K562 (cell line): ENCODE measurements around the gene ZG16B. TPM values are rescaled to one million over a fixed set of nuclear protein-coding genes. Genes with fewer than 3 reads are reported as not detected.

Experiments used
- ATAC-seq: fragments of 200-7000 bp; cut with Tn5 transposase; 3 replicates; pipeline ENCODE4 v1.9.1; 2020; ENCODE audit warnings: moderate library complexity
- BruUV-seq: library from RNA; stranded (reverse); fragments of 400-500 nt; replicated peaks from 2 replicates; lab custom pipeline; 2021; lab: Mats Ljungman, UMichigan
- CTCF ChIA-PET: fragments of 300-600 bp; formaldehyde crosslinking; extraction: SDS; loops from one replicate; lab custom pipeline; 2021; ENCODE audit warnings: low intra/inter-chr PET ratio; lab: Yijun Ruan, JAX
- POLR2A ChIA-PET: fragments of 300-600, 350-650 bp; sonication (Branson Sonifier 250); formaldehyde crosslinking; extraction: SDS; loops from one replicate; lab custom pipeline; 2021; ENCODE audit warnings: antibody characterized with exemption, inconsistent platforms; lab: Yijun Ruan, JAX
- DNase-seq, 4 experiments: peaks; one replicate each; pipeline versions ENCODE4 v3.0.0 to v3.0.0-alpha.2; 2011 to 2018; ENCODE audit warnings: low spot score in 3 of 4, mixed read lengths in 3 of 4; ENCODE audit errors: extremely low read depth in 1 of 4
- FAIRE-seq: peaks from 2 replicates; lab custom pipeline; 2011; peaks lifted over from hg19 to GRCh38; lab: Jason Lieb, UNC
- H2AFZ ChIP-seq: 2 replicates; pipeline ENCODE4 v1.6.0; 2011; ENCODE audit warnings: low read depth, low read length, control low read depth, inconsistent platforms
- H3K27ac ChIP-seq: fragments of 200-600 bp; 3 replicates; pipeline ENCODE4 v1.8.0; 2011; ENCODE audit warnings: low read depth, mild to moderate bottlenecking, control low read depth, inconsistent platforms, low read length, moderate library complexity, mixed read lengths; ENCODE audit errors: extremely low read depth
- H3K27me3 ChIP-seq, 2 experiments: fragments of 300-600 bp in 1 of 2; 2 replicates in 1 of 2; 3 replicates in 1 of 2; pipeline versions ENCODE4 v1.6.0 to v1.8.0; 2011; ENCODE audit warnings: inconsistent platforms in 2 of 2, low read length in 2 of 2, mild to moderate bottlenecking in 1 of 2, mixed read lengths in 1 of 2, moderate library complexity in 1 of 2; ENCODE audit not compliant: control insufficient read depth in 2 of 2, insufficient read depth in 2 of 2
- H3K36me3 ChIP-seq: fragments of 300-600 bp; 3 replicates; pipeline ENCODE4 v1.8.0; 2011; ENCODE audit warnings: mild to moderate bottlenecking, low read length, inconsistent platforms; ENCODE audit not compliant: control insufficient read depth, insufficient read depth
- H3K4me1 ChIP-seq, 2 experiments: fragments of 200-600 bp in 1 of 2; replicated peaks in 1 of 2; 2 replicates in 1 of 2; 3 replicates in 1 of 2; pipeline versions ENCODE4 v1.5.1 to v1.8.0; 2011; ENCODE audit warnings: inconsistent platforms in 2 of 2, low read length in 2 of 2, mild to moderate bottlenecking in 1 of 2, mixed read lengths in 1 of 2, moderate library complexity in 1 of 2; ENCODE audit not compliant: control insufficient read depth in 2 of 2, insufficient read depth in 2 of 2
- H3K4me2 ChIP-seq: 2 replicates; pipeline ENCODE4 v1.6.1; 2011; ENCODE audit warnings: low read length, control low read depth, inconsistent platforms, mixed read lengths; ENCODE audit not compliant: insufficient read depth
- H3K4me3 ChIP-seq: fragments of 200-600 bp; sonication (generic), shearing (Covaris generic); 2 replicates; pipeline ENCODE4 v1.5.1; 2016; ENCODE audit warnings: control low read depth, inconsistent platforms
- H3K79me2 ChIP-seq: fragments of 200-600 bp; 3 replicates; pipeline ENCODE4 v1.8.0; 2011; ENCODE audit warnings: low read length, inconsistent platforms; ENCODE audit not compliant: control insufficient read depth, insufficient read depth
- H3K9ac ChIP-seq, 2 experiments: 2 replicates each; pipeline versions ENCODE4 v1.6.0 to v1.6.1; 2011; ENCODE audit warnings: low read depth in 2 of 2, low read length in 2 of 2, control low read depth in 1 of 2, inconsistent platforms in 1 of 2, mild to moderate bottlenecking in 1 of 2, mixed read lengths in 1 of 2; ENCODE audit not compliant: insufficient read depth in 1 of 2
- H3K9me1 ChIP-seq: one replicate; pipeline ENCODE4 v1.6.0; 2011; ENCODE audit warnings: inconsistent platforms, mild to moderate bottlenecking, low read length, moderate library complexity; ENCODE audit not compliant: control insufficient read depth, insufficient read depth
- H3K9me3 ChIP-seq: replicated peaks from 2 replicates; pipeline ENCODE4 v1.5.1; 2011; ENCODE audit warnings: low read depth, low read length, inconsistent platforms; ENCODE audit not compliant: control insufficient read depth, insufficient read depth
- H4K20me1 ChIP-seq: replicated peaks from 2 replicates; pipeline ENCODE4 v1.6.1; 2011; ENCODE audit warnings: low read length, inconsistent platforms, mixed read lengths; ENCODE audit not compliant: control insufficient read depth, insufficient read depth
- EGR1 ChIP-seq: fragments of 450-650 bp; conservative IDR thresholded peaks from 2 replicates; pipeline ENCODE4 v1.6.1; 2017; ENCODE audit warnings: mild to moderate bottlenecking
- HIVEP1 ChIP-seq: fragments of 250-450 bp; sonication (Bioruptor Pico); IDR thresholded peaks from 2 replicates; pipeline ENCODE4 v1.4.0; 2020; ENCODE audit warnings: mild to moderate bottlenecking
- JUN ChIP-seq, 2 experiments: sonication (generic) in 1 of 2; formaldehyde crosslinking in 1 of 2; IDR thresholded peaks; 2 replicates each; pipeline versions ENCODE4 v1.6.1 to v1.8.0; 2012 to 2022; ENCODE audit warnings: borderline replicate concordance in 2 of 2, mild to moderate bottlenecking in 2 of 2, improper control_type of control experiment in 1 of 2, low read depth in 1 of 2, low read length in 1 of 2, missing genetic modification reagents in 1 of 2
- MAFG ChIP-seq: fragments of 450-650 bp; conservative IDR thresholded peaks from 2 replicates; pipeline ENCODE4 v1.6.1; 2016; ENCODE audit warnings: missing genetic modification characterization, missing compliant biosample characterization
- SP2 ChIP-seq: IDR thresholded peaks from 2 replicates; pipeline ENCODE4 v1.6.1; 2011; ENCODE audit warnings: mild to moderate bottlenecking, low read depth, low read length, moderate library complexity; ENCODE audit not compliant: poor library complexity, severe bottlenecking; ENCODE audit errors: extremely low read depth
- VEZF1 ChIP-seq: fragments of 200-800 bp; sonication (Bioruptor generic); IDR thresholded peaks from 2 replicates; pipeline ENCODE4 v1.6.1; 2017; ENCODE audit warnings: missing genetic modification characterization, missing compliant biosample characterization
- ZNF146 ChIP-seq: IDR thresholded peaks from one replicate; pipeline ENCODE4 v1.6.1; 2018; ENCODE audit warnings: missing compliant biosample characterization; ENCODE audit not compliant: unreplicated experiment
- ZNF24 ChIP-seq: fragments of 450-650 bp; IDR thresholded peaks from 2 replicates; pipeline ENCODE4 v1.6.1; 2016
- ZNF655 ChIP-seq: fragments of 250-450 bp; sonication (Bioruptor Pico); IDR thresholded peaks from 2 replicates; pipeline ENCODE4 v1.5.0; 2021
- WGBS: fragments of 100-300 bp; shearing (Covaris generic); methylation state at CpG from one replicate; pipeline ENCODE4 v1.1.6; 2016; ENCODE audit warnings: low coverage, mixed read lengths; ENCODE audit not compliant: insufficient coverage; ENCODE audit errors: missing lambda C conversion rate; 5-methylcytosine and 5-hydroxymethylcytosine counted together
- in situ Hi-C: fragments of 300-500 bp; cut with MboI; formaldehyde crosslinking; loops from 4 replicates; pipeline ENCODE4 v1.15.0; 2018; ENCODE audit warnings: inconsistent platforms, mixed read lengths
- intact Hi-C: fragments of 100-400 bp; cut with micrococcal nuclease; formaldehyde crosslinking; loops from 2 replicates; pipeline ENCODE4 v1.14.2; 2022
- polyA plus RNA-seq, 8 experiments: library from polyadenylated mRNA; depleted of rRNA in 4 of 8; stranded (reverse) in 5 of 8; unstranded in 3 of 8; fragments of >200 nt; fragmentation: Nextera tagmentation in 2 of 8; fragmentation: Illumina TruSeq in 1 of 8; extraction: Ambion mirVana in 2 of 8; extraction: Trizol in 1 of 8; gene quantifications; 2 replicates each; pipeline versions ENCODE4 v1.2.1 to v1.2.3, GENCODE V29; 2011 to 2014; ENCODE audit warnings: inconsistent platforms in 1 of 8, missing spikeins in 1 of 8
- total RNA-seq, 7 experiments: library from RNA; depleted of rRNA in 6 of 7; stranded (reverse); fragments of >200 nt in 6 of 7; fragmentation: Illumina TruSeq in 2 of 7; extraction: Trizol in 2 of 7; gene quantifications; 2 replicates each; pipeline versions ENCODE4 v1.2.1 to v1.2.3, GENCODE V29; 2011 to 2021; ENCODE audit warnings: low replicate concordance in 1 of 7
- TF ChIP-seq, protein P1 (sequence below), 3 experiments: IDR thresholded peaks in 2 of 3; conservative IDR thresholded peaks in 1 of 3; 2 replicates each; pipeline ENCODE4 v1.5.1; 2011 to 2012; ENCODE audit warnings: low read length in 3 of 3, mild to moderate bottlenecking in 3 of 3, control low read depth in 2 of 3, improper control_type of control experiment in 1 of 3, inconsistent platforms in 1 of 3, low read depth in 1 of 3, mixed read lengths in 1 of 3, moderate library complexity in 1 of 3; ENCODE audit not compliant: insufficient read depth in 2 of 3
- TF ChIP-seq, protein P2 (sequence below): fragments of 450-650 bp; conservative IDR thresholded peaks from 2 replicates; pipeline ENCODE4 v1.6.1; 2016; ENCODE audit warnings: missing genetic modification characterization, low read depth, mild to moderate bottlenecking, control low read depth, missing compliant biosample characterization
- TF ChIP-seq, protein P3 (sequence below): fragments of 450-650 bp; formaldehyde crosslinking; IDR thresholded peaks from 2 replicates; pipeline ENCODE4 v1.4.0; 2020; ENCODE audit warnings: mild to moderate bottlenecking, moderate library complexity

Gene ZG16B
- total and polyA plus RNA-seq, 9 of the 15 experiments (the other 6 are each of a cell fraction or from before 2014, with no cell fraction given): 0.25 to 0.43 (median 0.34) TPM; not detected in 5

GRCh38 chr16:2833776-2834175 is 3.7 kb downstream of the ZG16B start (continued):
- TF ChIP-seq ZNF655 (CRISPR knock-in tag) (no peak), ZNF24 (no peak)
- TF ChIP-seq, protein P1, sequence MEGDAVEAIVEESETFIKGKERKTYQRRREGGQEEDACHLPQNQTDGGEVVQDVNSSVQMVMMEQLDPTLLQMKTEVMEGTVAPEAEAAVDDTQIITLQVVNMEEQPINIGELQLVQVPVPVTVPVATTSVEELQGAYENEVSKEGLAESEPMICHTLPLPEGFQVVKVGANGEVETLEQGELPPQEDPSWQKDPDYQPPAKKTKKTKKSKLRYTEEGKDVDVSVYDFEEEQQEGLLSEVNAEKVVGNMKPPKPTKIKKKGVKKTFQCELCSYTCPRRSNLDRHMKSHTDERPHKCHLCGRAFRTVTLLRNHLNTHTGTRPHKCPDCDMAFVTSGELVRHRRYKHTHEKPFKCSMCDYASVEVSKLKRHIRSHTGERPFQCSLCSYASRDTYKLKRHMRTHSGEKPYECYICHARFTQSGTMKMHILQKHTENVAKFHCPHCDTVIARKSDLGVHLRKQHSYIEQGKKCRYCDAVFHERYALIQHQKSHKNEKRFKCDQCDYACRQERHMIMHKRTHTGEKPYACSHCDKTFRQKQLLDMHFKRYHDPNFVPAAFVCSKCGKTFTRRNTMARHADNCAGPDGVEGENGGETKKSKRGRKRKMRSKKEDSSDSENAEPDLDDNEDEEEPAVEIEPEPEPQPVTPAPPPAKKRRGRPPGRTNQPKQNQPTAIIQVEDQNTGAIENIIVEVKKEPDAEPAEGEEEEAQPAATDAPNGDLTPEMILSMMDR (IDR thresholded peaks at IDR 0.05 in 2 of 3, conservative IDR thresholded peaks at IDR 0.05 in 1 of 3; ENCODE audit: insufficient read depth in 2 of 3, low read depth in 1 of 3, low read length in 3 of 3): peak in 1 of 3 experiments; percentile 33; a peak in 2 of 6 replicates
- TF ChIP-seq, protein P2, sequence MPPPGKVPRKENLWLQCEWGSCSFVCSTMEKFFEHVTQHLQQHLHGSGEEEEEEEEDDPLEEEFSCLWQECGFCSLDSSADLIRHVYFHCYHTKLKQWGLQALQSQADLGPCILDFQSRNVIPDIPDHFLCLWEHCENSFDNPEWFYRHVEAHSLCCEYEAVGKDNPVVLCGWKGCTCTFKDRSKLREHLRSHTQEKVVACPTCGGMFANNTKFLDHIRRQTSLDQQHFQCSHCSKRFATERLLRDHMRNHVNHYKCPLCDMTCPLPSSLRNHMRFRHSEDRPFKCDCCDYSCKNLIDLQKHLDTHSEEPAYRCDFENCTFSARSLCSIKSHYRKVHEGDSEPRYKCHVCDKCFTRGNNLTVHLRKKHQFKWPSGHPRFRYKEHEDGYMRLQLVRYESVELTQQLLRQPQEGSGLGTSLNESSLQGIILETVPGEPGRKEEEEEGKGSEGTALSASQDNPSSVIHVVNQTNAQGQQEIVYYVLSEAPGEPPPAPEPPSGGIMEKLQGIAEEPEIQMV (tag): no peak

GRCh38 chr16:2834968-2835367 is 4.9 kb downstream of the ZG16B start:
- no CpG with 5 or more reads among the region's 3 CpGs for WGBS
- Histone ChIP-seq H3K4me3 (no peak overlapping the region), H3K27me3 (peaks cover 20 to 52% of the 10 kb centered on the region in 2 experiments), H3K79me2 (no peaks in the 10 kb centered on the region), H4K20me1 (no peaks in the 10 kb centered on the region; the same call in 1 of the 2 replicates), H2AFZ (no peak overlapping the region), H3K9me3 (no peaks in the 10 kb centered on the region), H3K4me1 (peaks cover 0 to 28% of the 10 kb centered on the region in 2 experiments; a peak in 3 of 5 replicates), H3K9me1 (no peaks in the 10 kb centered on the region), H3K36me3 (no peaks in the 10 kb centered on the region), H3K9ac (no peak overlapping the region), H3K4me2 (no peak overlapping the region), H3K27ac (no peak overlapping the region)
- FAIRE-seq (no peak), ATAC-seq (no peak), DNase-seq (no peak)
- TF ChIP-seq HIVEP1 (no peak), EGR1 (peak; percentile 63), VEZF1 (CRISPR knock-in tag) (no peak), ZNF146 (CRISPR knock-in tag) (no peak), SP2 (no peak), MAFG (tag) (no peak), JUN (IDR thresholded peaks at IDR 0.05; ENCODE audit: borderline replicate concordance, low read depth, low read length) (no peak), JUN (CRISPR knock-in tag; IDR thresholded peaks at IDR 0.05; ENCODE audit: borderline replicate concordance) (no peak)
- TF ChIP-seq, protein P3, sequence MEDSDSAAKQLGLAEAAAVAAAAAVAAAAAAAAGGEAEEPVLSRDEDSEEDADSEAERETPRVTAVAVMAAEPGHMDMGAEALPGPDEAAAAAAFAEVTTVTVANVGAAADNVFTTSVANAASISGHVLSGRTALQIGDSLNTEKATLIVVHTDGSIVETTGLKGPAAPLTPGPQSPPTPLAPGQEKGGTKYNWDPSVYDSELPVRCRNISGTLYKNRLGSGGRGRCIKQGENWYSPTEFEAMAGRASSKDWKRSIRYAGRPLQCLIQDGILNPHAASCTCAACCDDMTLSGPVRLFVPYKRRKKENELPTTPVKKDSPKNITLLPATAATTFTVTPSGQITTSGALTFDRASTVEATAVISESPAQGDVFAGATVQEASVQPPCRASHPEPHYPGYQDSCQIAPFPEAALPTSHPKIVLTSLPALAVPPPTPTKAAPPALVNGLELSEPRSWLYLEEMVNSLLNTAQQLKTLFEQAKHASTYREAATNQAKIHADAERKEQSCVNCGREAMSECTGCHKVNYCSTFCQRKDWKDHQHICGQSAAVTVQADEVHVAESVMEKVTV: no peak
- POLR2A ChIA-PET: no interaction called here
- CTCF ChIA-PET: no interaction called here
- no TSS peak for BruUV-seq
- intact Hi-C loops: loop anchor here (5.0 kb wide), 1 partner anchor 82 kb away; no protein-coding TSS in a partner anchor
- in situ Hi-C loops: loop anchor here (5.0 kb wide), 2 partner anchors 37 to 92 kb away; no protein-coding TSS in a partner anchor
